T1000 (cell line): ENCODE measurements around the gene GNB1L.

Experiments
- DNase-seq: peaks from one replicate; lab custom pipeline; 2025; ENCODE audit warnings: mixed read lengths; lab: John Stamatoyannopoulos, UW

Gene GNB1L

GRCh38 chr22:19863571-19863970 is 8.9 kb upstream of the GNB1L start:
- no peak for DNase-seq

GRCh38 chr22:19862619-19863246 is 8.1 kb upstream of the GNB1L start:
- no peak for DNase-seq

- no peak for DNase-seq
These were observed 5.3 kb upstream of the GNB1L start for GRCh38 chr22:19859861-19860510.

GRCh38 chr22:19857382-19857781 is 2.7 kb upstream of the GNB1L start:
- DNase-seq: no peak

GRCh38 chr22:19855504-19856409 is 1.1 kb upstream of the GNB1L start:
- DNase-seq: no peak

- no peak for DNase-seq
These were observed 546 bp downstream of the GNB1L start for GRCh38 chr22:19853879-19854777.

GRCh38 chr22:19853058-19853878 is 1.4 kb downstream of the GNB1L start:
- no peak for DNase-seq

- DNase-seq: no peak
These were observed 2.4 kb downstream of the GNB1L start for GRCh38 chr22:19852177-19852781.

- no peak for DNase-seq
These were observed 3.1 kb downstream of the GNB1L start for GRCh38 chr22:19851291-19852176.

GRCh38 chr22:19850763-19851109 is 3.9 kb downstream of the GNB1L start:
- no peak for DNase-seq

GRCh38 chr22:19849835-19850762 is 4.6 kb downstream of the GNB1L start:
- no peak for DNase-seq

- DNase-seq: no peak
These were observed 6.1 kb downstream of the GNB1L start for GRCh38 chr22:19848298-19849224.

- DNase-seq: no peak
These were observed 7.4 kb downstream of the GNB1L start for GRCh38 chr22:19847345-19847632.

GRCh38 chr22:19846620-19847344 is 7.9 kb downstream of the GNB1L start:
- no peak for DNase-seq

- no peak for DNase-seq
These were observed 9.5 kb downstream of the GNB1L start for GRCh38 chr22:19845054-19845722.

- no peak for DNase-seq
These were observed 10.2 kb downstream of the GNB1L start for GRCh38 chr22:19844377-19845053.
